CD4-positive, alpha-beta T cell (primary cell): Measurements from ENCODE around the gene LDB2. TPM values are rescaled to one million over a fixed set of nuclear protein-coding genes. Genes with fewer than 3 reads are reported as not detected.

Experiments
- ATAC-seq: fragments of 200-7000 bp; cut with Tn5 transposase; one replicate; pipeline ENCODE4 v1.10.0; 2022; ENCODE audit warnings: mild to moderate bottlenecking; ENCODE audit not compliant: poor library complexity
- CTCF ChIA-PET: fragments of 350-600 bp; sonication (Branson Sonifier 250); formaldehyde crosslinking; loops from one replicate; lab custom pipeline; 2021; ENCODE audit warnings: antibody characterized with exemption, inconsistent platforms; lab: Charles Lee
- POLR2A ChIA-PET: fragments of 350-600 bp; sonication (Branson Sonifier 250); formaldehyde crosslinking; loops from one replicate; lab custom pipeline; 2021; ENCODE audit warnings: antibody characterized with exemption, inconsistent platforms; lab: Charles Lee
- DNase-seq, 14 experiments: peaks; one replicate each; pipeline ENCODE4 v3.0.0-alpha.2; 2013 to 2020; ENCODE audit warnings: mixed read lengths in 2 of 14
- H3K27ac ChIP-seq, 2 donors: one replicate each; pipeline versions ENCODE4 v1.5.1 to v1.7.0; 2013; ENCODE audit warnings: low read length in 2 of 2, low read depth in 1 of 2, mild to moderate bottlenecking in 1 of 2
- H3K27me3 ChIP-seq, 2 experiments: 1 replicate in 1 of 2; 2 replicates in 1 of 2; pipeline versions ENCODE4 v1.6.1 to v1.7.0; 2013; ENCODE audit warnings: low read length in 2 of 2, control low read depth in 1 of 2, mild to moderate bottlenecking in 1 of 2, moderate library complexity in 1 of 2; ENCODE audit not compliant: insufficient read depth in 2 of 2, control insufficient read depth in 1 of 2
- H3K36me3 ChIP-seq: one replicate; pipeline ENCODE4 v1.6.1; 2013; ENCODE audit warnings: low read length, control low read depth; ENCODE audit not compliant: insufficient read depth
- H3K4me1 ChIP-seq: one replicate; pipeline ENCODE4 v1.6.1; 2013; ENCODE audit warnings: low read length, control low read depth; ENCODE audit not compliant: insufficient read depth
- H3K4me3 ChIP-seq: one replicate; pipeline ENCODE4 v1.5.1; 2013; ENCODE audit warnings: mild to moderate bottlenecking, low read length, moderate library complexity
- H3K9me3 ChIP-seq, 2 experiments: 1 replicate in 1 of 2; 2 replicates in 1 of 2; pipeline versions ENCODE4 v1.6.1 to v1.7.0; 2013; ENCODE audit warnings: low read length in 2 of 2, mild to moderate bottlenecking in 2 of 2, control low read depth in 1 of 2, moderate library complexity in 1 of 2; ENCODE audit not compliant: control insufficient read depth in 1 of 2, insufficient read depth in 1 of 2
- H3K27ac Mint-ChIP-seq: one replicate; pipeline ENCODE4 v1.8.0; 2020; ENCODE audit warnings: mixed read lengths
- H3K27me3 Mint-ChIP-seq: one replicate; pipeline ENCODE4 v1.8.0; 2021; ENCODE audit warnings: mixed read lengths
- H3K36me3 Mint-ChIP-seq: one replicate; pipeline ENCODE4 v1.8.0; 2021; ENCODE audit warnings: low read depth, mixed read lengths
- H3K4me1 Mint-ChIP-seq: one replicate; pipeline ENCODE4 v1.8.0; 2021; ENCODE audit warnings: low read depth, mixed read lengths
- H3K4me3 Mint-ChIP-seq: one replicate; pipeline ENCODE4 v1.8.0; 2020; ENCODE audit warnings: mild to moderate bottlenecking, mixed read lengths
- H3K9me3 Mint-ChIP-seq: one replicate; pipeline ENCODE4 v1.8.0; 2020; ENCODE audit warnings: mixed read lengths
- intact Hi-C, 2 experiments: fragments of 100-400 bp; cut with DNase I in 1 of 2; cut with micrococcal nuclease in 1 of 2; formaldehyde crosslinking; loops; one replicate each; pipeline versions ENCODE4 v1.15.1 to v1.9.0; 2023 to 2025; cut with DNase I, micrococcal nuclease
- total RNA-seq, 174 experiments: library from RNA in 2 of 174; stranded (reverse) in 2 of 174; gene quantifications; one replicate each; pipeline ENCODE4 v1.2.3 and lab custom pipeline; 2021 to 2026
- TF ChIP-seq, protein P1 (sequence below): fragments of 200-600 bp; IDR thresholded peaks from one replicate; pipeline ENCODE4 v1.8.0; 2022; ENCODE audit warnings: antibody characterized with exemption, mild to moderate bottlenecking

The LDB2 gene
- total RNA-seq, 2 experiments from 2014 or later, result not detected

DNA sequence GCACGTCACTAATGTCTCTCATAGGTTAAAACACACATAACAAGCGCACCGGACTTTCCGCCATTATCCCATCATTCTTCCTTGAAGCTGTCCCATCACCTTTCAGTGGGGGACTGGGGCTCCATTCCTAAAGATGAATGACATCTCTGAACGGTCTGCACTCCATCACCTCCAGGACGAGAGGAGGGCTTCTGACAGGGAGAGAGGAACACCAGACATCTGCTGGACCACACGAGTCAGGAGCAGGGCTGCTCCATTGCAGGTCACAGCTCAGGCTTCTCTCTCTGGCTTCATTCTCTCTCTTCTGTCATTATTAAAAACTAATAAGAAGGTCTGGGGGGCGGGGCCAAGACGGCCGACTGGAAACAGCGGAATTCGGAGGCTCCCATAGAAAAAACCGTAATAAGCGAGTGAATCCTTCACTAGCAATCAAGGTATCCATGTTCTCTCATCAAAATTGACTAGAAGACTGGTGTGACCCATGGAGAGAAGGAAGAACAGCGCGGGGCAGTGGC, 289.8 kb downstream of the LDB2 start:
- no peak overlapping the region for H3K4me3 Mint-ChIP-seq
- DNase-seq, result no peak
- Histone ChIP-seq H3K9me3 (peaks cover 0 to 7% of the 10 kb centered on the region in 2 experiments), H3K4me3 (no peak overlapping the region), H3K27ac (no peak overlapping the region), H3K27me3 (no peaks in the 10 kb centered on the region), H3K4me1 (no peaks in the 10 kb centered on the region), H3K36me3 (no peaks in the 10 kb centered on the region)
- ATAC-seq, result no peak
- POLR2A ChIA-PET, result no interaction called here
- peaks cover 7% of the 10 kb centered on the region for H3K9me3 Mint-ChIP-seq
- H3K27me3 Mint-ChIP-seq, result no peaks in the 10 kb centered on the region
- no peak overlapping the region for H3K27ac Mint-ChIP-seq
- no peaks in the 10 kb centered on the region for H3K4me1 Mint-ChIP-seq
- CTCF ChIA-PET, result no interaction called here
- H3K36me3 Mint-ChIP-seq, result no peaks in the 10 kb centered on the region
- intact Hi-C loops, result no loop called here
- TF ChIP-seq, protein P1, sequence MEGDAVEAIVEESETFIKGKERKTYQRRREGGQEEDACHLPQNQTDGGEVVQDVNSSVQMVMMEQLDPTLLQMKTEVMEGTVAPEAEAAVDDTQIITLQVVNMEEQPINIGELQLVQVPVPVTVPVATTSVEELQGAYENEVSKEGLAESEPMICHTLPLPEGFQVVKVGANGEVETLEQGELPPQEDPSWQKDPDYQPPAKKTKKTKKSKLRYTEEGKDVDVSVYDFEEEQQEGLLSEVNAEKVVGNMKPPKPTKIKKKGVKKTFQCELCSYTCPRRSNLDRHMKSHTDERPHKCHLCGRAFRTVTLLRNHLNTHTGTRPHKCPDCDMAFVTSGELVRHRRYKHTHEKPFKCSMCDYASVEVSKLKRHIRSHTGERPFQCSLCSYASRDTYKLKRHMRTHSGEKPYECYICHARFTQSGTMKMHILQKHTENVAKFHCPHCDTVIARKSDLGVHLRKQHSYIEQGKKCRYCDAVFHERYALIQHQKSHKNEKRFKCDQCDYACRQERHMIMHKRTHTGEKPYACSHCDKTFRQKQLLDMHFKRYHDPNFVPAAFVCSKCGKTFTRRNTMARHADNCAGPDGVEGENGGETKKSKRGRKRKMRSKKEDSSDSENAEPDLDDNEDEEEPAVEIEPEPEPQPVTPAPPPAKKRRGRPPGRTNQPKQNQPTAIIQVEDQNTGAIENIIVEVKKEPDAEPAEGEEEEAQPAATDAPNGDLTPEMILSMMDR, result no peak

GRCh38 chr4:16608123-16608522, 290.3 kb downstream of the LDB2 start:
- ChIA-PET POLR2A (no interaction called here), CTCF (no interaction called here)
- Mint-ChIP-seq H3K4me1 (no peaks in the 10 kb centered on the region), H3K27ac (no peak overlapping the region), H3K4me3 (no peak overlapping the region), H3K9me3 (peaks cover 7% of the 10 kb centered on the region), H3K27me3 (no peaks in the 10 kb centered on the region), H3K36me3 (no peaks in the 10 kb centered on the region)
- no peak for ATAC-seq
- DNase-seq, result no peak
- TF ChIP-seq, protein P1, result no peak
- H3K27ac ChIP-seq, result no peak overlapping the region
- peaks cover 0 to 7% of the 10 kb centered on the region in 2 experiments for H3K9me3 ChIP-seq
- intact Hi-C loops, result no loop called here
- no peaks in the 10 kb centered on the region for H3K36me3 ChIP-seq
- H3K4me3 ChIP-seq, result no peak overlapping the region
- H3K4me1 ChIP-seq, result no peaks in the 10 kb centered on the region
- no peaks in the 10 kb centered on the region for H3K27me3 ChIP-seq

DNA sequence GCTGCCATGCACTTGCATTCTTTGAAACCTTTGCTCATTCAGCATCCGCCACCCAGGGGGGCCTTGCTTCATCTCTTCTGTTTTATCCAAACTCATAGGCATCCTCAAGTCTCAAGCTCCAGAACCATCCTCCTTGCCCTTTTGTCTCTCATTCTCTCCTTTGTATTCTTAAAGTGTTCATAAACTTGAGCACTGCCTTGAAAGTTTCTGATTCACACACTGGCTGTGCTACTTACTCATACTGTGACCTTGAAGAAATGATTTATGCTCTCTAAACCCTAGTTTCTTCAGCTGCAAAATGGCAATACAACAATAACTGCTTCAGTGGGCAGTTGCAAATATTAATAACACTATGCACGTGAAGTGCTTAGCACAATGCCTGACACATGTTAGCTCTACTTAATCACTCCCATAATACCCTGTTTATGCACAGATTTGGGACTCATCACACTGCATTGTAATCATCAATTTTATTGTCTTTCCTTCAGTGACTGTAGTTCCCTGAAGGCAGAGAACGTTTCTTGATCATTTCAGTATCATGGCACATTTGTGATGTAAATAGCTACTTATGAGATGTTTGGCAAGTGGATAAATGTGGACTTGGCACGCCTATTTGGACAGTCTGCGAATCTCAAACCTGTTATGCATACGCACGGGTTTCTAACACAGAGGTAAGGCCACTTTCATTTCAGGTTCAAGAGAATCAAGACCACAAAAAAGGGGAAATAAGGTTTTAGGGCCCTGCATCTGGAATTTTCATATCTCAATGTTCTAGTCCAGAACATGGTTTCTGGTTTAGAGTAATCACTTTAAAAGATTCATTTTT, 291.0 kb downstream of the LDB2 start:
- no peak for DNase-seq
- intact Hi-C loops, result no loop called here
- ChIA-PET POLR2A (no interaction called here), CTCF (no interaction called here)
- Histone ChIP-seq H3K27me3 (no peaks in the 10 kb centered on the region), H3K36me3 (no peaks in the 10 kb centered on the region), H3K4me3 (no peak overlapping the region), H3K27ac (no peak overlapping the region), H3K9me3 (peaks cover 0 to 7% of the 10 kb centered on the region in 2 experiments), H3K4me1 (no peaks in the 10 kb centered on the region)
- no peak overlapping the region for H3K4me3 Mint-ChIP-seq
- no peaks in the 10 kb centered on the region for H3K4me1 Mint-ChIP-seq
- TF ChIP-seq, protein P1, result no peak
- H3K9me3 Mint-ChIP-seq, result peaks cover 7% of the 10 kb centered on the region
- no peak overlapping the region for H3K27ac Mint-ChIP-seq
- H3K36me3 Mint-ChIP-seq, result no peaks in the 10 kb centered on the region
- H3K27me3 Mint-ChIP-seq, result no peaks in the 10 kb centered on the region
- no peak for ATAC-seq
